GM12872 (cell line): Measurements from ENCODE around the gene CPA5.

Source experiments
- TF ChIP-seq, protein P1 (sequence below): IDR thresholded peaks from 3 replicates; pipeline ENCODE4 v1.5.1; 2011; ENCODE audit warnings: low read depth, mild to moderate bottlenecking, low read length, moderate library complexity; ENCODE audit not compliant: insufficient read depth

Gene CPA5

DNA sequence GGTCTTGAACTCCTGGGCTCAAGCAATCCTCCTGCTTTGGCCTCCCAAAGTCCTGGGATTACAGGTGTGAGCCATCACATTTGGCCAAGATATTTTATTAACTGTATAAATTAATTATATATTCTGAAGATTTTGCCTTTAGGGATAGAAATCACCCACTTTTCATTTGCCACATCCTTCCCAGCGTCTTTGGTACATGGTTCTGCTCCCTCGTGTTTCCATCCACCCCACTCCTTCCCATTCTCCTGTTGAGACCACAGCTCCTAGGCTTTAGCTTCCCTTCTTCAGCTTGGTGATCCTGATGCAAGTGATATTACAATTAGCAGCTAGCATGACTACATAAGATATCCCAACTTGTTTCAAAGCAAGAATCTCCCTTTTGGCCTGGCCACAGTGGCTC, 44.1 kb downstream of the CPA5 start:
- TF ChIP-seq, protein P1, sequence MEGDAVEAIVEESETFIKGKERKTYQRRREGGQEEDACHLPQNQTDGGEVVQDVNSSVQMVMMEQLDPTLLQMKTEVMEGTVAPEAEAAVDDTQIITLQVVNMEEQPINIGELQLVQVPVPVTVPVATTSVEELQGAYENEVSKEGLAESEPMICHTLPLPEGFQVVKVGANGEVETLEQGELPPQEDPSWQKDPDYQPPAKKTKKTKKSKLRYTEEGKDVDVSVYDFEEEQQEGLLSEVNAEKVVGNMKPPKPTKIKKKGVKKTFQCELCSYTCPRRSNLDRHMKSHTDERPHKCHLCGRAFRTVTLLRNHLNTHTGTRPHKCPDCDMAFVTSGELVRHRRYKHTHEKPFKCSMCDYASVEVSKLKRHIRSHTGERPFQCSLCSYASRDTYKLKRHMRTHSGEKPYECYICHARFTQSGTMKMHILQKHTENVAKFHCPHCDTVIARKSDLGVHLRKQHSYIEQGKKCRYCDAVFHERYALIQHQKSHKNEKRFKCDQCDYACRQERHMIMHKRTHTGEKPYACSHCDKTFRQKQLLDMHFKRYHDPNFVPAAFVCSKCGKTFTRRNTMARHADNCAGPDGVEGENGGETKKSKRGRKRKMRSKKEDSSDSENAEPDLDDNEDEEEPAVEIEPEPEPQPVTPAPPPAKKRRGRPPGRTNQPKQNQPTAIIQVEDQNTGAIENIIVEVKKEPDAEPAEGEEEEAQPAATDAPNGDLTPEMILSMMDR = no peak

DNA sequence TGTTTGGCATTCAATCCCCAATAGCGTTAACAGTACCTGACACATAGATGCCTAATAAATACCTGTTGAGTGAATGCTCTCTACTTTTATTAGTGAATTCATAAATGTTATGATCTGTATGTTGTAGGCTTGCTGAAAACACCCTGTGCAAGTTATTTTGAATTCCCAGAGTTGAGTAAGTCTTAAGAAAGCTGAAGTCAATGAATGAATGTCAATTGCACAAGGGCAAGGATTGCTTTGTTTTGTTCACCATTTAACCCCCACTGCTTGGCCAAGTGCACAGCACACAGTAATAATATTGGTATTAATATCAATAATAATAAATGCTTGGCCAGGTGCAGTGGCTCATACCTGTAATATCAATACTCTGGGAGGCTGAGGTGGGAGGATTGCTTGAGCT, 45.9 kb downstream of the CPA5 start:
- TF ChIP-seq, protein P1 = no peak

DNA sequence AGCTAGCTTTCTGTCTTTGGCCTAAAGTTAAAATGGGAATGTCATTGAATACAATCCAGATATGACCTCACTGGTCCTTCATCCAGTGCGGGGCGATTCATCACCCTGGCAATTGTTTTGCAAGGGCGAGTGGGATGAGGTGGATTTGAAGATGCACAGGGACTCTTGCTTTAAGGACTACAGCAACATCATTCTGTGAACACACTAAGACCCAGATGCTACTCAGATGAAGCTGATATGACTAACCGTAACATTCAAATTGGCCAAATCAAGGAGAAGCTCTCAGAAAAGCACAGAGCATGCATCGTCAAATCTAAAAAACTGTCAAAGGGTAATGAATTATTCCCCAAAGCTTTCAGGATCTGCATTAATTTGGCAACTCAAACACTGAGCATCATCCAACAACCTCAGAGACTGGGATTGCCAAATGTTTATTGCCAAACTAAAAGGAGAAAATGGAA, 48.5 kb downstream of the CPA5 start:
- TF ChIP-seq, protein P1 = no peak

DNA sequence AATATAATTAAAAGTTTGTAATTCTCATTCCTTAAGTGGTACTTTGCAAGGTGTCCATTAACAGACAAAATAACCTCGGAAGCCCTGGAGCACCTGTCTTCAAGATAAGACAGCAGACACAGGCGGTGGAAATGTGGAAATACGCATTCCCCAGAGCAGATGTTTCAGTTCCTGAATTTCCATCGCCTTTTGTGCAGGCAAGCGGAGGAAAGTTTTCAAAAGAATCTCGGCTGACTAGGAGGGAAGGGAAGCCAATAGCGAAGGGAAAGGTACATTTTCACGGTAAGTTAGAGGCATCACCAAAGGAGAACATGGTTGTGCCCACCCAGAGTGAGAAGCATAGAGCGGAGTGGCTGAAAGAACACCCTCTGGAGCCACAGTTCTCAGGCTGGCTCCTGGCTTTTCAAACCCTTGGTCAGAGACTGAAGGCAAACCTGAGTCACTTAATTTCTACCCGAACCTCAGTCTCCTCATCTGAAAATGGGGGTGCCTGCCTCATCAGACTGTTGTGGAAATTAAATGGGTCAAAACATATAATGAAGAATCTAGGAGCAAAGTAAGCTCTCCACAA, 49.3 kb downstream of the CPA5 start:
- TF ChIP-seq, protein P1 = no peak

DNA sequence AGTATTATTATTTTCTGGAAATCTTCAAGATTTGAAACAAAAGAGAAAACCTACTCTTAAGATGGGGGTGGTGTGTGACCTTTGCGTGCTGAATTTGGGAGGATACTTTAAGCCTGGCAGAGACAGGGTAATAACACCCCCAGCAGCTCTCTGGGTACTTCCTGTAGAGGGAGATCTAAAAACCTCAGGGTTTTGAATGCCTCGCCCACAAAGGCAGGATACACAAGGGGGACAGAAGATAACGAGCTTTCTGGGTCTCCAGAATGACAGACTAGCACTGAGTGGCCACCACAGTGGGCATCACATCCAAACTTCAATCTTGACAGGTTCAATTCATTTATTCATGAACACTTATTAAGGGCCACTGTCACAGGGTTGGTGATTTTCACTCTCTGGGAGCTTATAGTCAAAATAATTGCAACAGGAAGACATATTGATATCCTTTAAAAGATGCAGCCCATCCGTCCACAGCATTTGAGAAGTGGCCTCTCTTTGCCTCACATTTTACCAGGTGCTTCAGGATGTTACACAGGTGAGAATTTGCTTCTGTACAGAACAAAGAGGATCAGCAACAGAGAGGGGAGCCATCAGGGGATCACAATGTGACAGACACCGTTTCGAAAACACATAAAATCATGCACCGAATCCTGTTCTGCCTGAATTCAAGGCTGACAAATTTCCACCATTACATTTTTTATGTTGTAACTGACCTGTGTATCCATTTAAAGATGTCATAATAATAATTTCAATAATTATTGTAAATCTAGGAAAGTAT, 50.0 kb downstream of the CPA5 start:
- TF ChIP-seq, protein P1 = no peak

DNA sequence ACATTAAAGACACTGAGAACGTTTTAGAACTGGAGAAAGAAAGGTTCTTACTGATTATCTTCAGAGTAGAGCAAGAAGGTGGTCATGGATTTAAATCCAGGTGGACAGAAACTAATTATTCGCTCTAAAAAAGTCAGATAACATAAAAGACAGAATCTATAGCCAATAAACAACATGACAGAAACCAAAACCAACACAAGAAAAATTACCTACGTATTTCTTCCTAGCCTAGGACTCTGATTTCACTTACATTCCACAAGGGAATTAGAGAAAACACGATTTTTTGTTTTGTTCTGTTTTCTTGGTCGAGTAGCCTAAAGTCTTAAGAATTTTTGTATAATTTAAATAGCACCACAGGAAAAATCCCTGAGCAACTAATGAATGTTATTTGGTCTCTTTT, 50.8 kb downstream of the CPA5 start:
- TF ChIP-seq, protein P1 = no peak

DNA sequence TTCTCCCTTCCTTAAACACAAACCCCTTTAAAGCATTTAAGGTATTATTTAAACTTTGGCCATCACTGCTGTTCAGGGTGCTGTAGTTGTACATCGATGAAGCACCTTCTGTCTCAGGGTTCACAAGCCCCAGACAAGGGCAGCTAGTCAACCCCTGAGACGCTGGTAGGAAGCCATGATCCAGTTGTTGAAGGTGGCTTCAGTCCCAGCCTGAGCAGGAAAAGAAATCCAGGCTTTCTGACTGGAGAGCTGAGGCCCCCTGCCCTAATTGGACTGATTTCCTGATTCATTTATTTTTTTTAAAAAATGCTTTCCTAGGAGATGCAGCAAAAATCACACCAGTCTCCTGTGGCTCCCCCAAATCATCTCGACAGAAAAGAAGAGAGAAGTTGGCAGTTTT, 51.5 kb downstream of the CPA5 start:
- TF ChIP-seq, protein P1 = no peak
